PFSK-1 (cell line): ENCODE results near the gene PSMB1.

Experiments
- FOXP2 ChIP-seq: optimal IDR thresholded peaks from 2 replicates; pipeline ENCODE3; 2011; ENCODE audit warnings: borderline replicate concordance, control low read depth, inconsistent platforms; ENCODE audit not compliant: insufficient read depth; ENCODE audit errors: extremely low read length, extremely low read depth
- POLR2AphosphoS5 ChIP-seq: IDR thresholded peaks from 2 replicates; pipeline ENCODE4 v1.6.1; 2012; ENCODE audit warnings: low read depth, mild to moderate bottlenecking, control low read depth, low read length, moderate library complexity
- REST ChIP-seq, 2 experiments: IDR thresholded peaks; 2 replicates each; pipeline versions ENCODE4 v1.6.1 to v1.8.0; 2011 to 2012; ENCODE audit warnings: low read depth in 2 of 2, low read length in 2 of 2, control low read depth in 1 of 2, inconsistent platforms in 1 of 2, mild to moderate bottlenecking in 1 of 2, moderate library complexity in 1 of 2; ENCODE audit not compliant: insufficient read depth in 1 of 2
- SIN3A ChIP-seq: IDR thresholded peaks from 2 replicates; pipeline ENCODE4 v1.6.1; 2012; ENCODE audit warnings: mild to moderate bottlenecking, low read length, moderate library complexity, borderline replicate concordance; ENCODE audit not compliant: insufficient read depth
- TAF1 ChIP-seq: IDR thresholded peaks from 2 replicates; pipeline ENCODE4 v1.6.1; 2012; ENCODE audit warnings: low read length, control low read depth, borderline replicate concordance; ENCODE audit not compliant: insufficient read depth

Gene PSMB1

GRCh38 chr6:170532867-170533488, 20.1 kb downstream of the PSMB1 start:
- no peak for TF ChIP-seq TAF1
- TF ChIP-seq SIN3A, result no peak
- no peak for TF ChIP-seq REST (IDR thresholded peaks at IDR 0.05; ENCODE audit: insufficient read depth in 1 of 2, low read depth in 2 of 2, low read length in 2 of 2)
- TF ChIP-seq POLR2AphosphoS5, result no peak
- TF ChIP-seq FOXP2, result no peak

GRCh38 chr6:170529839-170530469, 23.2 kb downstream of the PSMB1 start:
- TF ChIP-seq REST (IDR thresholded peaks at IDR 0.05; ENCODE audit: insufficient read depth in 1 of 2, low read depth in 2 of 2, low read length in 2 of 2) (no peak), POLR2AphosphoS5 (no peak), TAF1 (no peak), SIN3A (no peak), FOXP2 (no peak)

- TF ChIP-seq TAF1, result no peak
- TF ChIP-seq SIN3A, result no peak
- no peak for TF ChIP-seq REST (IDR thresholded peaks at IDR 0.05; ENCODE audit: insufficient read depth in 1 of 2, low read depth in 2 of 2, low read length in 2 of 2)
- TF ChIP-seq POLR2AphosphoS5, result no peak
- no peak for TF ChIP-seq FOXP2
These were observed 27.3 kb downstream of the PSMB1 start for GRCh38 chr6:170525795-170526194.

GRCh38 chr6:170524172-170524502, 29.0 kb downstream of the PSMB1 start:
- TF ChIP-seq FOXP2 (no peak), POLR2AphosphoS5 (no peak), TAF1 (no peak), REST (IDR thresholded peaks at IDR 0.05; ENCODE audit: insufficient read depth in 1 of 2, low read depth in 2 of 2, low read length in 2 of 2) (no peak), SIN3A (no peak)
